Measurements from ENCODE around the gene ADGRF1. TPM values are rescaled to one million over a fixed set of nuclear protein-coding genes. Genes with fewer than 3 reads are reported as not detected.
"Not testable (repeated sequence)": the region's sequence is repeated elsewhere in the genome, so short reads cannot be mapped to it uniquely, and the experiment has no call there.

Gene ADGRF1
- total and polyA plus RNA-seq, 8 donors: under 0.01 to 13.0 (median 2.0) TPM; not detected in 1

DNA sequence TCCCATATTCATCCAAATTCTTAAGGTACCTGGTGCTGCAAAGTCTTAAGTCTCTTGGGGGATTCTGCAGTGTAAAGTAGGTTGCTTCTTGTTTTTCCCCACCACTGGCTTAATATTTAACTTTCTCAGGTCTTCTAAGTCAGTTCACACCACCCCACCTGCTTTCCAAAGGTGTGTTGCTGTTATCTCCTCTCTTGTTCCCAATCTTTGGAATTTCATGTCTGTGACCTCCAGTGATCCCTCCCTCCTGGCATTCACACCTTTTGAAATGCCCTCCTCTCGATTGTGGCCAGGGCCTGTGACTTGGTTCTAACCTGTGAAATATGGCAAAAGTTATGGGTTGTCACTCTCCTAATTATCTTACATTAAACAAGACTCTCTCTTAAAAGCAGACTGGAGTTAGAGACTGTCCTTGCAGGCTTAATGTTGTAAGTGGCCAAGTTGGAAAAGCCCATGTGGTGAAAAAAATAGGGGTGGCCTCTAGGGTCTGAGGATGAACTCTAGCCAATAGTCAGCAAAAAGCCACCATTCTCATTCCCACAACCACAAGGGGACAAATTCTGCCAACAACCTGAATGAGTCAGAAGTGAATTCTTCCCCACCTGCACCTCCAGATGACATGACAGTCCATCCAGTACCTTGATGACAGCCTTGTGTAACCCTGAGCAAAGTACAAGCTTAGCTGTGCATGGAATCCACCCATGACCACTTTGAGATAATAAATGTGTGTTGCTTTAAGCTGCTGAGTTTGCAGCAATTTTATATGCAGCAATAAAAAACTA is 45.1 kb downstream of the ADGRF1 start:
- Histone ChIP-seq H3K27ac (no peak overlapping the region), H3K27me3 (no peaks in the 10 kb centered on the region), H3K36me3 (no peaks in the 10 kb centered on the region), H3K9me3 (no peaks in the 10 kb centered on the region), H3K4me1 (no peaks in the 10 kb centered on the region), H3K4me3 (no peak overlapping the region)
- 21 to 57% (median 40%) methylated on average over 1 of the region's 1 CpG for WGBS, 5 donors
- peak in 1 of 2 donors; percentile 28 for DNase-seq
- no peak for TF ChIP-seq POLR2AphosphoS5 (IDR thresholded peaks at IDR 0.05)
- TF ChIP-seq EP300 (IDR thresholded peaks at IDR 0.05): no peak
- TF ChIP-seq, protein P1, sequence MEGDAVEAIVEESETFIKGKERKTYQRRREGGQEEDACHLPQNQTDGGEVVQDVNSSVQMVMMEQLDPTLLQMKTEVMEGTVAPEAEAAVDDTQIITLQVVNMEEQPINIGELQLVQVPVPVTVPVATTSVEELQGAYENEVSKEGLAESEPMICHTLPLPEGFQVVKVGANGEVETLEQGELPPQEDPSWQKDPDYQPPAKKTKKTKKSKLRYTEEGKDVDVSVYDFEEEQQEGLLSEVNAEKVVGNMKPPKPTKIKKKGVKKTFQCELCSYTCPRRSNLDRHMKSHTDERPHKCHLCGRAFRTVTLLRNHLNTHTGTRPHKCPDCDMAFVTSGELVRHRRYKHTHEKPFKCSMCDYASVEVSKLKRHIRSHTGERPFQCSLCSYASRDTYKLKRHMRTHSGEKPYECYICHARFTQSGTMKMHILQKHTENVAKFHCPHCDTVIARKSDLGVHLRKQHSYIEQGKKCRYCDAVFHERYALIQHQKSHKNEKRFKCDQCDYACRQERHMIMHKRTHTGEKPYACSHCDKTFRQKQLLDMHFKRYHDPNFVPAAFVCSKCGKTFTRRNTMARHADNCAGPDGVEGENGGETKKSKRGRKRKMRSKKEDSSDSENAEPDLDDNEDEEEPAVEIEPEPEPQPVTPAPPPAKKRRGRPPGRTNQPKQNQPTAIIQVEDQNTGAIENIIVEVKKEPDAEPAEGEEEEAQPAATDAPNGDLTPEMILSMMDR (IDR thresholded peaks at IDR 0.05): no peak
- TF ChIP-seq POLR2A (IDR thresholded peaks at IDR 0.05): no peak
- intact Hi-C loops (cut with DNase I; ENCODE audit: low total_unique reads): loop anchor here (10.0 kb wide), 1 partner anchor 152 kb away; no protein-coding TSS in a partner anchor

DNA sequence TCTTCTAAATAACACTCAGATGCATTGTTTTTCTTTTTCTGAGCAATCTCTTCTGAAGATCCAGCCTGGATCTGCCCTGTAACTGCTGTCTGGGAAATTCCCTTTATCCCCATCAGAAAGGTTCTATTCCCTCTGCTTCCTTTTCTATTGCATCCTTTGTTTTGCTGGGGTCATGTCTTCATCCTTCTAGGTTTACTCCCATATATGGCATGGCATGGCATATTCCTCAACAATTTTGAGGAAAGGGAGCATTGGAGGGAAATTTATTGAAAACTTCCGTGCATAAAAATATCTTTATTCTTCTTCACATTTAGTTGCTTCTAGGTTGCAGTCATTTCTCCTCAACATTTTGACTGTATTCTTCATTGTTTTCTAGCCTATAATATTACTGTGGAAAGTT is 47.2 kb downstream of the ADGRF1 start:
- 32 to 61% (median 58%) methylated on average over 1 of the region's 1 CpG for WGBS, 5 donors

DNA sequence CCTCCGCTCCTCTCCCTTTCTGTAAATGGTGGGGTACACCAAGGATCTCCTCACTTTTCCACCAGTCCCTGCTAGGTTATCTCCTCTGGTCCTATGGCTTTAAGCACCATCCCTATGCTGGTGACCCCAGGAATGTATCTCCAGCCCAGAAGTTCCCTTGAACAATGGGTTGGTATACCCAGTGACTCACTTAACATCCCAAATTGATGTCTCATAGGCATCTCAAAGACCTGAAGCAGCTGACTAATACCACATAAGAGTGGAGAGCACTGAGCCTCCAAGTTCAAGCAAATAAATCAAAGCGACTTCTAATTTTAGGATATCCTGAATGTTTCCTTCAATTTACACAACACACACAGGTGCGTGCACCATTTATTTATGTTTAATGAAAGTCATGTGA is 48.3 kb downstream of the ADGRF1 start:
- H3K4me3 ChIP-seq: no peak overlapping the region
- H3K36me3 ChIP-seq: no peaks in the 10 kb centered on the region
- no peak for DNase-seq
- H3K27ac ChIP-seq: no peak overlapping the region
- intact Hi-C loops (cut with DNase I; ENCODE audit: low total_unique reads): loop anchor here (10.0 kb wide), 1 partner anchor 149 kb away; no protein-coding TSS in a partner anchor
- no peaks in the 10 kb centered on the region for H3K9me3 ChIP-seq
- no peaks in the 10 kb centered on the region for H3K27me3 ChIP-seq
- H3K4me1 ChIP-seq: peaks cover 18 to 26% (median 24%) of the 10 kb centered on the region in 4 donors
- WGBS, 5 donors: 79 to 95% (median 91%) methylated on average over 3 of the region's 3 CpGs
- TF ChIP-seq POLR2A (IDR thresholded peaks at IDR 0.05): no peak
- no peak for TF ChIP-seq EP300 (IDR thresholded peaks at IDR 0.05)

More for the DNA sequence above, 47.2 kb downstream of the ADGRF1 start:
- DNase-seq: no peak
- Histone ChIP-seq H3K27ac (no peak overlapping the region), H3K27me3 (no peaks in the 10 kb centered on the region), H3K36me3 (no peaks in the 10 kb centered on the region), H3K9me3 (no peaks in the 10 kb centered on the region), H3K4me3 (no peak overlapping the region), H3K4me1 (peaks cover 12 to 17% (median 16%) of the 10 kb centered on the region in 4 donors)
- TF ChIP-seq EP300 (IDR thresholded peaks at IDR 0.05) (no peak), POLR2AphosphoS5 (IDR thresholded peaks at IDR 0.05) (no peak), POLR2A (IDR thresholded peaks at IDR 0.05) (no peak)
- TF ChIP-seq, protein P1 (IDR thresholded peaks at IDR 0.05): no peak
- intact Hi-C loops (cut with DNase I; ENCODE audit: low total_unique reads): loop anchor here (10.0 kb wide), 1 partner anchor 150 kb away; no protein-coding TSS in a partner anchor

DNA sequence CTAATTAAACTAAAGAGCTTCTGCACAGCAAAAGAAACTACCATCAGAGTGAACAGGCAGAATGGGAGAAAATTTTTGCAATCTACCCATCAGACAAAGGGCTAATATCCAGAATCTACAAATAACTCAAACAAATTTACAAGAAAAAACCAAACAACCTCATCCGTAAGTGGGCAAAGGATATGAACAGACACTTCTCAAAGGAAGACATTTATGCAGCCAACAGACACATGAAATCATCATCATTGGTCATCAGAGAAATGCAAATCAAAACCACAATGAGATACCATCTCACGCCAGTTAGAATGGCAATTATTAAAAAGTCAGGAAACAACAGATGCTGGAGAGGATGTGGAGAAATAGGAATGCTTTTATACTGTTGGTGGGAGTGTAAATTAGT is 49.7 kb downstream of the ADGRF1 start:
- 86 to 94% (median 91%) methylated on average over 2 of the region's 2 CpGs for WGBS, 5 donors
- peaks cover 18 to 26% (median 24%) of the 10 kb centered on the region in 4 donors for H3K4me1 ChIP-seq
- H3K4me3 ChIP-seq, H3K27me3 ChIP-seq, H3K36me3 ChIP-seq, H3K9me3 ChIP-seq, DNase-seq, H3K27ac ChIP-seq: not testable (repeated sequence)
- intact Hi-C loops (cut with DNase I; ENCODE audit: low total_unique reads): loop anchor here (10.0 kb wide), 1 partner anchor 148 kb away; no protein-coding TSS in a partner anchor

DNA sequence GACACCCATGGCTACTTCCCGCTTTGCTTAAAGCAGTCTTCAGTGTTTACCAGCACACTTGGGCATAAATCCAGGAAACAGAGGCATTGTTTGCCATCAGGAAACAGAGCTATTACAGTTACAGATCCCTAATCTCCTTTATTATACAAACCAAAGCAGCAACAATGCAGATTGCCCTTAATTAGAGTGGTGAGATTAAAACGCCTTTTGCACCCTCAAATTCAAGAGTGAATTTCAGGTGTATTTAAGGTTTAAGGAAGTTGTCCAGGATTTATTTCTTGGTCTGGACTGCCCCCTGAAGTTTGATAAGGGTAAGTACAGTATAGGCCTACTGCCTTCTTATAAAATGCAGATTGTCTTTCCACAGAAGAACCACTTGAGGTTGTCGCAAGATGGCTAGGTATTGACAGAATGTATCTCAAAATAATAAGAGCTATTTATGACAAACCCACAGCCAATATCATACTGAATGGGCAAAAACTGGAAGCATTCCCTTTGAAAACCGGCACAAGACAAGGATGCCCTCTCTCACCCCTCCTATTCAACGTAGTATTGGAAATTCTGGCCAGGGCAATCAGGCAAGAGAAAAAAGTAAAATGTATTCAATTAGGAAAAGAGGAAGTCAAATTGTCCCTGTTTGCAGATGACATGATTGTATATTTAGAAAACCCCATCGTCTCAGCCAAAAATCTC is 51.2 kb downstream of the ADGRF1 start:
- Histone ChIP-seq H3K27ac (peak overlapping the region in 4 of 5 donors; percentile 47 to 72 (median 57)), H3K4me1 (peaks cover 18 to 26% (median 24%) of the 10 kb centered on the region in 4 donors)
- H3K27me3 ChIP-seq, H3K9me3 ChIP-seq, H3K4me3 ChIP-seq, H3K36me3 ChIP-seq: not testable (repeated sequence)
- 22 to 42% (median 28%) methylated on average over 6 of the region's 6 CpGs for WGBS, 5 donors
- TF ChIP-seq, protein P1 (IDR thresholded peaks at IDR 0.05): peak in 5 of 7 experiments; percentile 45 to 75 (median 72)
- peak in 2 of 3 donors; percentile 70 to 88 for TF ChIP-seq POLR2AphosphoS5 (IDR thresholded peaks at IDR 0.05)
- peak; percentile 35 to 84 for DNase-seq
- intact Hi-C loops (cut with DNase I; ENCODE audit: low total_unique reads): loop anchor here (10.0 kb wide), 1 partner anchor 146 kb away; no protein-coding TSS in a partner anchor

Data from stomach (tissue), 9 donors.